Duodenal mucosa (tissue), 2 donors: ENCODE results near the gene TPM4.

Experiments
- H3K27ac ChIP-seq: one replicate; pipeline ENCODE4 v1.7.0; 2013; ENCODE audit warnings: low read depth, low read length
- H3K27me3 ChIP-seq, 2 donors: one replicate each; pipeline ENCODE4 v1.7.0; 2013; ENCODE audit warnings: low read length in 2 of 2, control low read depth in 1 of 2; ENCODE audit not compliant: insufficient read depth in 2 of 2, control insufficient read depth in 1 of 2
- H3K36me3 ChIP-seq, 2 donors: one replicate each; pipeline ENCODE4 v1.7.0; 2013; ENCODE audit warnings: low read length in 2 of 2, control low read depth in 1 of 2; ENCODE audit not compliant: insufficient read depth in 2 of 2, control insufficient read depth in 1 of 2
- H3K4me1 ChIP-seq, 2 donors: one replicate each; pipeline ENCODE4 v1.7.0; 2013; ENCODE audit warnings: low read length in 2 of 2, control low read depth in 1 of 2; ENCODE audit not compliant: insufficient read depth in 2 of 2, control insufficient read depth in 1 of 2
- H3K4me3 ChIP-seq, 2 donors: one replicate each; pipeline ENCODE4 v1.7.0; 2013; ENCODE audit warnings: low read length in 2 of 2, low read depth in 1 of 2
- H3K9ac ChIP-seq, 2 donors: one replicate each; pipeline ENCODE4 v1.7.0; 2013; ENCODE audit warnings: low read length in 2 of 2, low read depth in 1 of 2
- H3K9me3 ChIP-seq, 2 donors: one replicate each; pipeline ENCODE4 v1.7.0; 2013; ENCODE audit warnings: low read length in 2 of 2, control low read depth in 1 of 2; ENCODE audit not compliant: control insufficient read depth in 1 of 2

Gene TPM4

GRCh38 chr19:16041299-16041990 is 34.9 kb upstream of the TPM4 start:
- Histone ChIP-seq H3K9ac (peak overlapping the region; percentile 22 to 51), H3K9me3 (no peaks in the 10 kb centered on the region), H3K27me3 (no peaks in the 10 kb centered on the region), H3K4me3 (peak overlapping the region; percentile 12 to 28), H3K4me1 (peaks cover 4 to 11% of the 10 kb centered on the region in 2 donors), H3K36me3 (no peaks in the 10 kb centered on the region), H3K27ac (no peak overlapping the region)

GRCh38 chr19:16041991-16042386 is 34.3 kb upstream of the TPM4 start:
- Histone ChIP-seq H3K9ac (peak overlapping the region in 1 of 2 donors; percentile 51), H3K9me3 (no peaks in the 10 kb centered on the region), H3K4me3 (no peak overlapping the region)

GRCh38 chr19:16042533-16043085 is 33.7 kb upstream of the TPM4 start:
- Histone ChIP-seq H3K27ac (no peak overlapping the region), H3K9ac (no peak overlapping the region), H3K4me3 (no peak overlapping the region), H3K36me3 (no peaks in the 10 kb centered on the region), H3K9me3 (no peaks in the 10 kb centered on the region), H3K27me3 (no peaks in the 10 kb centered on the region), H3K4me1 (peaks cover 4 to 11% of the 10 kb centered on the region in 2 donors)

More at GRCh38 chr19:16041991-16042386, 34.3 kb upstream of the TPM4 start:
- H3K4me1 ChIP-seq = peaks cover 4 to 11% of the 10 kb centered on the region in 2 donors
- no peaks in the 10 kb centered on the region for H3K36me3 ChIP-seq
- H3K27me3 ChIP-seq = no peaks in the 10 kb centered on the region
- no peak overlapping the region for H3K27ac ChIP-seq

DNA sequence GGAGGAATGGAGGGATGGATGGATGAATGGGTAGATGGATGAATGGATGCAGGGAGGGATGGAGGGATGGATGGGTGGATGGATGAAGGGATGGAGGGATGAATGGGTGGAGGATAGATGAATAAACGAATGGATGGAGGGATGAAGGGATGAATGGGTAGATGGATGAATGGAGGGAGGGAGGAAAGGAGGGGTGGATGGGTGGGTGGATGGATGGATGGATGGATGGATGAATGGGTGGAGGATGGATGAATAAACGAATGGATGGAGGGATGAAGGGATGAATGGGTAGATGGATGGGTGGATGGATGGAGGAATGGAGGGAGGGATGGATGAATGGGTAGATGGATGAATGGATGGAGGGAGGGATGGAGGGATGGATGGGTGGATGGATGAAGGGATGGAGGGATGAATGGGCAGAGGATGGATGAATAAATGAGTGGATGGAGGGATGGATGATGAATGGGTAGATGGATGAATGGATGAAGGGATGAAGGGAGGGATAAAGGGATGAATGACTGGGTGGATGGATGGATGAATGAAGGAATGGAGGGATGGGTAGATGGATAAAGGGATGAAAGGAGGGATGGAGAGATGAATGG is 33.0 kb upstream of the TPM4 start:
- Histone ChIP-seq H3K27ac (no peak overlapping the region), H3K27me3 (no peaks in the 10 kb centered on the region), H3K9me3 (no peaks in the 10 kb centered on the region), H3K4me1 (peaks cover 4 to 11% of the 10 kb centered on the region in 2 donors), H3K4me3 (no peak overlapping the region), H3K36me3 (no peaks in the 10 kb centered on the region), H3K9ac (no peak overlapping the region)

GRCh38 chr19:16044746-16045145 is 31.5 kb upstream of the TPM4 start:
- Histone ChIP-seq H3K9me3 (no peaks in the 10 kb centered on the region), H3K4me3 (no peak overlapping the region), H3K36me3 (no peaks in the 10 kb centered on the region), H3K4me1 (peaks cover 4 to 11% of the 10 kb centered on the region in 2 donors), H3K27me3 (no peaks in the 10 kb centered on the region), H3K9ac (no peak overlapping the region), H3K27ac (no peak overlapping the region)

DNA sequence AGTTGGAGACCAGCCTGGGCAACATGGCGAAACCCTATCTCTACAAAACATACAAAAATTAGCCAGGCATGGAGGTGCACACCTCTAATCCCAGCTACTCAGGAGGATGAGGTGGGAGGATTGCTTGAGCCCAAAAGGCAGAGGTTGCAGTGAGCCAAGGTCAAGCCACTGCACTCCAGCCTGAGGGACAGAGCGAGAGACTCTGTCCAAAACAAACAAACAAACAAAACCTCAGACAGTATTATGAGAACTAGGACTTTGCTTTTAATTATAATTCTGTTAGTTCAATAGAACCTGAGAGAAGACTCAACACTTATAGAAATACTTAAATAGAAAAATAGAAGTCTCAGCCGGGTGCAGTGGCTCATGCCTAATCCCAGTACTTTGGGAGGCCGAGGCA is 31.1 kb upstream of the TPM4 start:
- Histone ChIP-seq H3K9me3 (no peaks in the 10 kb centered on the region), H3K27ac (no peak overlapping the region), H3K9ac (no peak overlapping the region), H3K36me3 (no peaks in the 10 kb centered on the region), H3K4me1 (peaks cover 4 to 11% of the 10 kb centered on the region in 2 donors), H3K4me3 (no peak overlapping the region), H3K27me3 (no peaks in the 10 kb centered on the region)

GRCh38 chr19:16045893-16046292 is 30.4 kb upstream of the TPM4 start:
- Histone ChIP-seq H3K9me3 (no peaks in the 10 kb centered on the region), H3K4me3 (no peak overlapping the region), H3K27ac (no peak overlapping the region)

GRCh38 chr19:16048583-16048982 is 27.7 kb upstream of the TPM4 start:
- Histone ChIP-seq H3K27me3 (no peaks in the 10 kb centered on the region), H3K9me3 (no peaks in the 10 kb centered on the region), H3K27ac (no peak overlapping the region), H3K4me1 (no peaks in the 10 kb centered on the region), H3K9ac (no peak overlapping the region), H3K36me3 (no peaks in the 10 kb centered on the region), H3K4me3 (no peak overlapping the region)

More at GRCh38 chr19:16045893-16046292, 30.4 kb upstream of the TPM4 start:
- Histone ChIP-seq H3K9ac (no peak overlapping the region), H3K4me1 (peaks cover 0 to 11% of the 10 kb centered on the region in 2 donors), H3K27me3 (no peaks in the 10 kb centered on the region), H3K36me3 (no peaks in the 10 kb centered on the region)

- peaks cover 0 to 7% of the 10 kb centered on the region in 2 donors for H3K9me3 ChIP-seq
Measured at GRCh38 chr19:16051254-16052025, 24.9 kb upstream of the TPM4 start.

DNA sequence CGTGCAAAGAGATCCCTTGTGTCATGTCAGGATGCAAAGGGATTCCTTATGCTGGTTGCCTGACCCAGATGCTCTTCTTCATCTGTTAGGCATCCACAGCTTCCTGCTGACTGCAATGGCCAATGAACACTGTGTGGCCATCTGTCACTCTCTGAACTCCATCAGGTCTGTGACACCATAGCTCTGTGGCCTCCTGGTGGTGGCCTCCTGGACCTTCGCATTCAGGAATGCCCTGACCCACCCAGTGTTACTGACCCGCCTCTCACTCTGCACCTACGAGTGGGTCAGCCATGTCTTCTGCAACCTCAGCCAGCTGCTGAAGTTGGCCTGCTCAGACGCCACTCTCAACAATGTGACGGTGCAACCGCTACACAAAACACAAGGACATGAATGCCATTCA is 23.9 kb upstream of the TPM4 start:
- H3K4me3 ChIP-seq = no peak overlapping the region
- H3K4me1 ChIP-seq = no peaks in the 10 kb centered on the region
- no peak overlapping the region for H3K27ac ChIP-seq
- H3K9ac ChIP-seq = no peak overlapping the region
- peaks cover 0 to 15% of the 10 kb centered on the region in 2 donors for H3K9me3 ChIP-seq
- H3K27me3 ChIP-seq = no peaks in the 10 kb centered on the region
- H3K36me3 ChIP-seq = no peaks in the 10 kb centered on the region

More at GRCh38 chr19:16051254-16052025, 24.9 kb upstream of the TPM4 start:
- Histone ChIP-seq H3K27me3 (no peaks in the 10 kb centered on the region), H3K4me3 (no peak overlapping the region), H3K9ac (no peak overlapping the region), H3K27ac (no peak overlapping the region), H3K36me3 (no peaks in the 10 kb centered on the region), H3K4me1 (no peaks in the 10 kb centered on the region)
